Activated CD8-positive, alpha-beta memory T cell treated with anti-CD3 and anti-CD28 coated beads, Interleukin-2, amount 10 ng/mL, durations not matched to agents 7 days and 5 days (primary cell): Measurements from ENCODE around the gene SOAT2. TPM values are rescaled to one million over a fixed set of nuclear protein-coding genes. Genes with fewer than 3 reads are reported as not detected.

Experiments used
- ATAC-seq: fragments of 150-1000 bp; cut with Tn5 transposase; one replicate; pipeline ENCODE4 v1.10.0; 2021; ENCODE audit warnings: moderate library complexity
- CTCF ChIA-PET: fragments of 350-600 bp; sonication (Branson Sonifier 250); formaldehyde crosslinking; loops from one replicate; lab custom pipeline; 2021; ENCODE audit warnings: antibody characterized with exemption; lab: Charles Lee
- DNase-seq: peaks from one replicate; pipeline ENCODE4 v3.0.0-alpha.2; 2020
- H3K27ac Mint-ChIP-seq: one replicate; pipeline ENCODE4 v1.8.0; 2021; ENCODE audit warnings: mild to moderate bottlenecking, mixed read lengths
- H3K27me3 Mint-ChIP-seq: one replicate; pipeline ENCODE4 v1.8.0; 2021; ENCODE audit warnings: mixed read lengths
- H3K36me3 Mint-ChIP-seq: one replicate; pipeline ENCODE4 v1.8.0; 2021; ENCODE audit warnings: mild to moderate bottlenecking, mixed read lengths
- H3K4me1 Mint-ChIP-seq: one replicate; pipeline ENCODE4 v1.8.0; 2021; ENCODE audit warnings: mixed read lengths
- H3K4me3 Mint-ChIP-seq: one replicate; pipeline ENCODE4 v1.8.0; 2021; ENCODE audit warnings: mild to moderate bottlenecking, moderate library complexity, mixed read lengths
- H3K9me3 Mint-ChIP-seq: one replicate; pipeline ENCODE4 v1.8.0; 2022; ENCODE audit warnings: low read depth, mixed read lengths
- total RNA-seq, 2 experiments: library from RNA; stranded (reverse); gene quantifications; one replicate each; pipeline ENCODE4 v1.2.3, GENCODE V29; 2021

SOAT2 gene
- total RNA-seq, 2 experiments from 2014 or later, result 1.1 to 5.9 TPM

DNA sequence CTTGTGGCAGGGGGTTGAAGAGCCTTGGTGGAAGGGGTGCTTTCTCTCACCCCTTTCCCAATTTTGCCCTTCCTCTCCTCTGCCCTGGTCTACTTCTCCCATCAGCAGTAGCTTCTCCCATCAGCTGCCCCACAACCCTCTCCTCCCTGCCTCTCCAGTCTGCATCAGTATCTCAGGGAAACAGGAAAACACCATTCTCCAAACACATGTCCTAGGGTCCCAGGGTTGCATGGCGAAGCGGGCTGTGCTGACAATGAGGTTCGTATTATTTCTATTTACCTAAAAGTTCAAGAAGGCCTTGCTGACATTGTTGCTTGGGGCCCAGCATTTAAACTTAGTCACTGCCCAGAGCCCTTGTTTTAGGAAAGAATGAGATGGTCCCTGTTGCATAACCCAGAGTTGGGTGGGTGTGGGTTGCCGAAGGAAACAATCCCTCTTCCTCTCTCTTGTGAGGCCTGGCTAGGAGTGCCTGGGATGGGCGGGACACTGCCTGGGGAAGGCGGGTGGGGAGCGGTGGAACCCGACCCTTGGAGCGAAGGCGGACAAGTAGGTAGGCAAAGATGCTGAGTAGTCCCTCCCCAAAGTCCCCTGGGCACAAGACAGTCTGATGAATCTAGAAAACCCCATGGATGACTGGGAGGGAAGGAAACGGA, 7.1 kb upstream of the SOAT2 start:
- DNase-seq (no peak), ATAC-seq (no peak)
- H3K4me1 Mint-ChIP-seq, result peaks cover 39% of the 10 kb centered on the region
- peak overlapping the region; percentile 65 for H3K4me3 Mint-ChIP-seq
- H3K9me3 Mint-ChIP-seq, result no peaks in the 10 kb centered on the region
- no peak overlapping the region for H3K27ac Mint-ChIP-seq
- peaks cover 4% of the 10 kb centered on the region for H3K27me3 Mint-ChIP-seq
- CTCF ChIA-PET, result interaction anchor here (3.3 to 6.8 kb wide), 4 partner anchors 11 to 49 kb away, joined by 29 to 55 read pairs (median 34); no protein-coding TSS in a partner anchor
- H3K36me3 Mint-ChIP-seq, result no peaks in the 10 kb centered on the region

DNA sequence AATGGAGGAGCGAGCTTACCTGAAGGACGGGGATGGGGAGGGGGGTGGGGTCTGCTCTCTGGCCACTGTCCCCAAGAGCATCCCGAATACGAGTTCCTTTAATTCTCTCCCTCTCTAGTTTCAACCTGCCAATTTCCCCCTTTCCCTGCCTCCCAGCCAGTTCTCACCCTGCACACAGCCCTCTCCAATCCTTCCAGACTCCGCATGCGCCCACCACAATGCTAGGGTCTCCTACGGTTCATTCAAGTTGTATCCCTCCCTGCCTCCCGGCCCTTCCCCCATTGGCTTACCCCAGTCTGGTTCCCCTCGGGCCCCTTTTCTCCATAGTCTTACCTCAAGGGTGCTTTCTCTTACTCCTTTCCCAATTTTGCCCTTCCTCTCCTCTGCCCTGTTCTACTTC, 6.5 kb upstream of the SOAT2 start:
- Mint-ChIP-seq H3K27ac (peak overlapping the region; percentile 69), H3K4me1 (peaks cover 40% of the 10 kb centered on the region), H3K36me3 (no peaks in the 10 kb centered on the region), H3K9me3 (no peaks in the 10 kb centered on the region), H3K27me3 (peaks cover 4% of the 10 kb centered on the region), H3K4me3 (peak overlapping the region; percentile 65)
- ATAC-seq, result no peak
- DNase-seq, result no peak
- CTCF ChIA-PET, result interaction anchor here (3.3 to 8.0 kb wide), 5 partner anchors 12 to 50 kb away, joined by 32 to 298 read pairs (median 40); partner anchors contain the start of gene SPRYD3

DNA sequence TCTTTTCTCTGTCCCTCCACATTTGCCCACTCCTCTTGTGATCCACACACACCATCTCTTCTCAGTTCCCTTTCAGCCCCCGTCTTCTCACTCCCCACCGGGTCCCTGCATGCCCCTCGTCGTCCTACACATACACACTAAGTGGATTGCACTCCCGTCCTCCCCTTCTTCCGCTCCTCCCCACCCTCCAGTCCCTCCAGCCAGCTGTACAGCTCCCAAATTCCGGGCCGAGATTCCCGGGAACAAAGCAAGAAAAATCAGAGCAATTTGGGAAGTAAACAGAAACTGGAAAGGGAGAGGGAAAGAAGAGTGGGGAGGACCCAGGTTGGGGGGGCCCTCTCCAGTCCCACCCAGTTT, 6.1 kb upstream of the SOAT2 start:
- no peaks in the 10 kb centered on the region for H3K36me3 Mint-ChIP-seq
- peak overlapping the region; percentile 69 for H3K27ac Mint-ChIP-seq
- no peaks in the 10 kb centered on the region for H3K9me3 Mint-ChIP-seq
- CTCF ChIA-PET, result interaction anchor here (1.5 to 8.0 kb wide), 6 partner anchors 11 to 50 kb away, joined by 3 to 298 read pairs (median 38); partner anchors contain the start of gene SPRYD3
- peaks cover 44% of the 10 kb centered on the region for H3K4me1 Mint-ChIP-seq
- peak overlapping the region; percentile 65 for H3K4me3 Mint-ChIP-seq
- ATAC-seq, result no peak
- DNase-seq, result no peak
- peaks cover 4% of the 10 kb centered on the region for H3K27me3 Mint-ChIP-seq

GRCh38 chr12:53097564-53098353, 5.5 kb upstream of the SOAT2 start, which contains the start of gene IGFBP6:
Gene IGFBP6, plus strand, starts transcription at chr12:53097667. Its CDS starts 51 bp downstream, at chr12:53097718.
- ATAC-seq, result peak; percentile 83
- H3K4me1 Mint-ChIP-seq, result peaks cover 50% of the 10 kb centered on the region
- CTCF ChIA-PET, result interaction anchor here (1.1 to 8.0 kb wide), 12 partner anchors 11 to 112 kb away, joined by 3 to 298 read pairs (median 9); partner anchors contain the start of gene SPRYD3
- no peaks in the 10 kb centered on the region for H3K9me3 Mint-ChIP-seq
- H3K36me3 Mint-ChIP-seq, result no peaks in the 10 kb centered on the region
- DNase-seq, result peak; percentile 82
- peak within 1 kb of the TSS; percentile 80 for H3K27ac Mint-ChIP-seq
- H3K27me3 Mint-ChIP-seq, result peaks cover 4% of the 10 kb centered on the region
- peak within 1 kb of the TSS; percentile 72 for H3K4me3 Mint-ChIP-seq

- H3K4me1 Mint-ChIP-seq, result peaks cover 56% of the 10 kb centered on the region
- CTCF ChIA-PET, result interaction anchor here (0.8 to 8.0 kb wide), 27 partner anchors 8 to 403 kb away, joined by 3 to 298 read pairs (median 5); partner anchors contain the start of genes CSAD, PFDN5, SPRYD3 and TARBP2
- peaks cover 4% of the 10 kb centered on the region for H3K27me3 Mint-ChIP-seq
- no peaks in the 10 kb centered on the region for H3K9me3 Mint-ChIP-seq
- DNase-seq (no peak), ATAC-seq (no peak)
- peak overlapping the region; percentile 72 for H3K4me3 Mint-ChIP-seq
- no peaks in the 10 kb centered on the region for H3K36me3 Mint-ChIP-seq
- peak overlapping the region; percentile 80 for H3K27ac Mint-ChIP-seq
Measured at GRCh38 chr12:53098354-53098981, 4.8 kb upstream of the SOAT2 start.

DNA sequence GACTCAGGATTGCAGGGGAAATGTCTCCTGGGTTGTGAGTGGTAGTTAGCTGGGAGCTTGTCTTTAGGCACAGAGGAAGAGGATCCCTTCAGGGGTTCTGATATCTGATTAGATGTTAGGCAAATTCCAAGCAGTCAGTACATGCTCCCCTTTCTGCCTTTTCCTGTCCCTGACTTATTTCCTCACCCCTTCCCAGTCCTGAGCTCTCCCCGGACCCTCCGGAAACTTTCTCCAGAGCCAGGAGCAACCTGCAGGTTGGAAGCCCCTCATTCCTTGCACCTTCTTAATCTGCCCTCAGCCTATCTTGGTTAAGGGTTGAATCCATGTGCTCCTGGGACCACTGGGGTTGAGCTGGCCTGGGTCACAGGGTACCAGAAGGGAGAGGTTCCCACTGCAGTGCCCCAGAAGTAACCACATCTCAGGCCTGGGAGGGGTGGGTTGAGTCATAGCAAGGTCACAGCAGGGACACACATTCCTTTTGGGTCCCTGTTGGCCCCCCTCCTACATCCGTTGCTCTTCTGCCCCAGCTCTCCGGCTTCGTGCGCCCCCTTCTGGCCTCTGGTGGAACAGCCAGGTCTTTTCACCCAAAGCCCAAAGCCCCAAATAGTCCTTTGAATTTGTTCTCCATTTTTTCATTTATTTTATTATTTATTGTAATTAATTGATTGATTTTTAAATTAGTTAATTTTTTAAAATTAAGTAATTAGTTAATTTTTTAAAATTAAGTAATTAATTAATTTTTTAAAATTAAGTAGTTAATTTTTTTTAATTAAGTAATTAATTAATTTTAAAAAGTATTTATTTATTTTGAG, 4.0 kb upstream of the SOAT2 start:
- DNase-seq (peak; percentile 93), ATAC-seq (peak; percentile 47)
- CTCF ChIA-PET, result interaction anchor here (0.8 to 8.0 kb wide), 27 partner anchors 9 to 402 kb away, joined by 3 to 298 read pairs (median 5); partner anchors contain the start of genes CSAD, PFDN5, SPRYD3 and TARBP2
- peak overlapping the region; percentile 80 for H3K27ac Mint-ChIP-seq
- H3K4me1 Mint-ChIP-seq, result peaks cover 56% of the 10 kb centered on the region
- H3K27me3 Mint-ChIP-seq, result peaks cover 4% of the 10 kb centered on the region
- H3K36me3 Mint-ChIP-seq, result no peaks in the 10 kb centered on the region
- peak overlapping the region; percentile 72 for H3K4me3 Mint-ChIP-seq
- H3K9me3 Mint-ChIP-seq, result no peaks in the 10 kb centered on the region

DNA sequence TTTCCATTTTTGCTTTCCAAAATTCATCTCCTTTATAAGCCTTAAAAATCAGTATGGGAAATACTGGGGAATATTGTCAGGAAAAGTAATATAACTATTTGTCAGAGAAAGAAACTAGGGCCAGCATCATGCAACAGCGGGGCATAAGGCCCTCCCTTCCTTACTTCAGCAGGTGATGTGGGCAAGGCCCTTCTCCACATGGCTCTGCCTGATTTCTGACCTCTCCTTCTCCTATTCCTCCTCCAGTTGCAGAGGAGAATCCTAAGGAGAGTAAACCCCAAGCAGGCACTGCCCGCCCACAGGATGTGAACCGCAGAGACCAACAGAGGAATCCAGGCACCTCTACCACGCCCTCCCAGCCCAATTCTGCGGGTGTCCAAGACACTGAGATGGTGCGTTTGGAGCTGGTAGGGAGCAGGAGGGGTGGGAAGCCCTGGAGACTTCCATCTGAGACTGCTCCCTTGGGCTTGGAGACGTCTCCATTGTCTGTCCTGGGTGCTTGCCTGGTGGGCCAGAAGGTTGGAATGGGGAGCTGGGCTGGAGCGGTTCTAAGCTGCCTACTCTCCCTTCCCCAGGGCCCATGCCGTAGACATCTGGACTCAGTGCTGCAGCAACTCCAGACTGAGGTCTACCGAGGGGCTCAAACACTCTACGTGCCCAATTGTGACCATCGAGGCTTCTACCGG, 2.7 kb upstream of the SOAT2 start:
- Mint-ChIP-seq H3K27ac (no peak overlapping the region), H3K27me3 (peaks cover 4% of the 10 kb centered on the region), H3K4me1 (peaks cover 59% of the 10 kb centered on the region), H3K36me3 (no peaks in the 10 kb centered on the region), H3K4me3 (no peak overlapping the region), H3K9me3 (no peaks in the 10 kb centered on the region)
- CTCF ChIA-PET, result interaction anchor here (0.7 to 8.0 kb wide), 13 partner anchors 16 to 221 kb away, joined by 3 to 298 read pairs (median 6); partner anchors contain the start of genes AAAS and SPRYD3
- ATAC-seq (no peak), DNase-seq (no peak)

DNA sequence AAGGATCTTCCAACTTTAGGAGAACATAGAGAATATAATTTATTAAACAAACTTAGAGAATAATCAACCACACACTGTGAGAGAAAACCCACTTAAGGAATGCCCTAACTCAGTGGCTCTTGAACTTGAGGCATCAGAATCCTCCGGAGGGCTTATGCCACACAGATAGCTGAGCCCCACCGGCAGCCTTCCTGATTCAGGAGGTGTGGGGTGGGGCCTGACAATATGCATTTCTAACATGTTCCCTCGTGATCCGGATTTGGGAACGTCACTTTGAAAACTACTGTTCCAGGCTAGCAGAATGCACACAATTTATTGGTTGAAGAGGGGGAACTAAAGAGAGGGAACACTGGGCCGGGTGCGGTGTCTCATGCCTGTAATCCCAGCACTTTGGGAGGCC, 2.0 kb upstream of the SOAT2 start:
- CTCF ChIA-PET, result interaction anchor here (0.7 to 8.0 kb wide), 8 partner anchors 8 to 220 kb away, joined by 3 to 298 read pairs (median 4); partner anchors contain the start of genes AAAS and SPRYD3
- Mint-ChIP-seq H3K9me3 (no peaks in the 10 kb centered on the region), H3K36me3 (no peaks in the 10 kb centered on the region), H3K4me3 (no peak overlapping the region), H3K4me1 (peaks cover 59% of the 10 kb centered on the region), H3K27me3 (peaks cover 2% of the 10 kb centered on the region), H3K27ac (no peak overlapping the region)
- no peak for ATAC-seq
- DNase-seq, result no peak

DNA sequence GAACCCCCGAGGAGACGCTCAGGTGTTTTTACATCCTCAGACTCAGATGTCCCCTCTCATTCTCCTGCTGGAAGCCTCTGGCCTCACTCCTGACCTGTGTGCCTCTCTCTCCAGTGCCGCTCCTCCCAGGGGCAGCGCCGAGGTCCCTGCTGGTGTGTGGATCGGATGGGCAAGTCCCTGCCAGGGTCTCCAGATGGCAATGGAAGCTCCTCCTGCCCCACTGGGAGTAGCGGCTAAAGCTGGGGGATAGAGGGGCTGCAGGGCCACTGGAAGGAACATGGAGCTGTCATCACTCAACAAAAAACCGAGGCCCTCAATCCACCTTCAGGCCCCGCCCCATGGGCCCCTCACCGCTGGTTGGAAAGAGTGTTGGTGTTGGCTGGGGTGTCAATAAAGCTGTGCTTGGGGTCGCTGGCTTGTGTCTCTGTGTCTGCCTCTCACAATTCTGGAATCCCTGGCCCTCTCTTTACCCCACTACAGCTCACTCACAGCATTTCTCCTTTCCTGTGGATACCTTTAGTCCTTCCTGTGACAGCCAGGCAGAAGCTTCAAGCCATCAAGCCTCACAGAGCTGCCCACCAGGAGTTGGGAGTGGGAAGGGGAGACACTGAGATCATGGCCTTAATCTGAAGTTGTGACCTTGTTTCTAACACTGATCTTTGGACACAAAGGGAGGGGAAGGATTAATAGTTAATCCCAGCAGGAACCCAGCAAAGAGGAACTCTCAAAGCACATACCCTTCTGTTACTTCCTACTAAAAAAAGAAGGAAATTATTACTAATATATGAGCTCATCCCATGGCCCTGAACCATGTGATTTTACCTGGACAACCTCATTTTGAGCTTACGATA, 1.1 kb upstream of the SOAT2 start:
- peaks cover under 1% of the 10 kb centered on the region for H3K36me3 Mint-ChIP-seq
- CTCF ChIA-PET, result interaction anchor here (0.8 to 8.0 kb wide), 30 partner anchors 9 to 1077 kb away, joined by 3 to 298 read pairs (median 4); partner anchors contain the start of genes AAAS, CSAD, ESPL1 and SPRYD3
- H3K27ac Mint-ChIP-seq, result peak overlapping the region; percentile 87
- H3K9me3 Mint-ChIP-seq, result no peaks in the 10 kb centered on the region
- no peak for ATAC-seq
- H3K27me3 Mint-ChIP-seq, result no peaks in the 10 kb centered on the region
- H3K4me1 Mint-ChIP-seq, result peaks cover 54% of the 10 kb centered on the region
- DNase-seq, result no peak
- H3K4me3 Mint-ChIP-seq, result no peak overlapping the region

DNA sequence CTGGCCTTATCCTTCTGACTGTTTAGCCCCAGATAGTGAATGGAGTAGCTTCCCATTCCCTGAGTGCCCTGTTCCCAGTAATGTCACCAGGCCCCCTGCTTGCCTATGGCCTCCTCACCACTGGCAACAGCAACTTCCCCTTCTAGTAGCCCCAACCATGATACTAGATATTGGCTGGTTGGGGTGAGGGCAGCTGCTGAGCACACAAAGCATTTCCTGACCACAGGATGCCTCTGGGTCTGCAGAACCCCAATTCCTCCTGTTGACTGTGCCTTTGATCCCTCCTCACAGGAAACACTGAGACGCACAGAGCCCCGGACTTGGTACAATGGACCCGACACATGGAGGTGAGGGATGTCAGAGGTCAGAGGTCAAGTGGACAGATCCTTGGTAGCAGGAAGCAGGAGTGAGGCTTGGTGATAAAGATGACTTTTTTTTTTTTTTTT, 597 bp downstream of the SOAT2 start:
- Mint-ChIP-seq H3K36me3 (peaks cover 3% of the 10 kb centered on the region), H3K27me3 (no peaks in the 10 kb centered on the region), H3K4me3 (peak overlapping the region; percentile 54), H3K4me1 (peaks cover 43% of the 10 kb centered on the region), H3K9me3 (no peaks in the 10 kb centered on the region), H3K27ac (peak overlapping the region; percentile 87)
- peak; percentile 74 for DNase-seq
- CTCF ChIA-PET, result interaction anchor here (1.2 to 8.0 kb wide), 11 partner anchors 21 to 405 kb away, joined by 4 to 298 read pairs (median 6); partner anchors contain the start of genes CSAD, SPRYD3 and ZNF740
- ATAC-seq, result peak; percentile 32

DNA sequence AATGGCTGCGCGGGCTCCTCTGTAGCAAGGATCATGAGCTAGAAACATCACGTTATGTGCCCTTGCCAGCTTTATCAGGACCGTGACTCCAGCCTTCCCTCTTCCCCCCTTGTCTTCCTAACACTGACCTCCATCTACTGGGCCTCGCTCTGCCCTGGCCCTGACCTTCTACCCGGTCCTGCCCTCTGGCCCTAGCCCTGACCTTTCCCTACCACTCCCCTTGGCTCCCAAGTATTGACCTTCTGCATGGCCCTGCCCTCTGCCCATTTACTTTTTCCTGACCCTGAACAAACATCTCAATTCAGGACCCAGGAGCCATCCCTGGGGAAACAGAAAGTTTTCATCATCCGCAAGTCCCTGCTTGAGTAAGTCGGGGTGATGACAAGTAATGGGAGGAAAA, 2.0 kb downstream of the SOAT2 start:
- no peaks in the 10 kb centered on the region for H3K27me3 Mint-ChIP-seq
- CTCF ChIA-PET, result interaction anchor here (0.9 to 4.1 kb wide), 3 partner anchors 39 to 147 kb away, joined by 3 to 16 read pairs (median 5); a partner anchor contains a TSS
- ATAC-seq, result no peak

More for the DNA sequence above, 2.0 kb downstream of the SOAT2 start:
- Mint-ChIP-seq H3K4me1 (peaks cover 37% of the 10 kb centered on the region), H3K4me3 (no peak overlapping the region), H3K9me3 (no peaks in the 10 kb centered on the region), H3K27ac (peak overlapping the region; percentile 57), H3K36me3 (peaks cover 3% of the 10 kb centered on the region)
- DNase-seq, result no peak
